Muscle layer of colon (tissue), 2 donors: Measurements from ENCODE around the gene CCSER1.

ENCODE experiments used
- H3K27ac ChIP-seq: one replicate; pipeline ENCODE4 v1.7.0; 2013; ENCODE audit warnings: low read depth, mild to moderate bottlenecking, low read length, moderate library complexity
- H3K27me3 ChIP-seq, 2 donors: one replicate each; pipeline ENCODE4 v1.7.0; 2013; ENCODE audit warnings: low read length in 2 of 2, mild to moderate bottlenecking in 2 of 2; ENCODE audit not compliant: insufficient read depth in 2 of 2, control insufficient read depth in 1 of 2
- H3K36me3 ChIP-seq: one replicate; pipeline ENCODE4 v1.7.0; 2013; ENCODE audit warnings: mild to moderate bottlenecking, low read length; ENCODE audit not compliant: insufficient read depth
- H3K4me1 ChIP-seq: one replicate; pipeline ENCODE4 v1.7.0; 2013; ENCODE audit warnings: mild to moderate bottlenecking, low read length; ENCODE audit not compliant: insufficient read depth
- H3K4me3 ChIP-seq, 2 donors: one replicate each; pipeline ENCODE4 v1.7.0; 2013; ENCODE audit warnings: low read length in 2 of 2, low read depth in 1 of 2, mild to moderate bottlenecking in 1 of 2, moderate library complexity in 1 of 2
- H3K9ac ChIP-seq: one replicate; pipeline ENCODE4 v1.7.0; 2013; ENCODE audit warnings: low read length
- H3K9me3 ChIP-seq: one replicate; pipeline ENCODE4 v1.7.0; 2013; ENCODE audit warnings: mild to moderate bottlenecking, low read length
- donor health status: abdominal sarcoma.
- donor health status: Adenocarcinoma of cecum.

CCSER1 gene

DNA sequence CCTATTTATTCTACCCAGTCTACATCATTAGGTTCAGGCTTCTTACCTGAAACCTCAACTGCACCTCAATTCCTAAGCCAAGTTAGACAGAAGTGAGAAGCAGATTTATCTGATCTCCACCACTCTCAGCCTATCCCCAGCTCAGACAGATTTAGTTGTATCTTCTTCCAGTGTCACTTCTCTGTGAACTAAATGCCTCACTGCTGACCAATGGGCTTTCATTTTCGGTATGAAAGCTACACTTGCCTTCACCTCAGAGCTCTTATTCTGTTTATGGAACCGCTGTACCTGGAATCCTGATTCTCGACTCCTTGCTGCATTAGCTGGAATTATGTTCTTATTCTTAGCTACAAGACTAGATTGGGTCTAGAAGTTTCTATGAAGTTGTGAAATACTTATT, 833.2 kb downstream of the CCSER1 start:
- Histone ChIP-seq H3K36me3 (no peaks in the 10 kb centered on the region), H3K9me3 (no peaks in the 10 kb centered on the region), H3K27me3 (no peaks in the 10 kb centered on the region), H3K27ac (no peak overlapping the region), H3K9ac (no peak overlapping the region), H3K4me3 (no peak overlapping the region), H3K4me1 (no peaks in the 10 kb centered on the region)

DNA sequence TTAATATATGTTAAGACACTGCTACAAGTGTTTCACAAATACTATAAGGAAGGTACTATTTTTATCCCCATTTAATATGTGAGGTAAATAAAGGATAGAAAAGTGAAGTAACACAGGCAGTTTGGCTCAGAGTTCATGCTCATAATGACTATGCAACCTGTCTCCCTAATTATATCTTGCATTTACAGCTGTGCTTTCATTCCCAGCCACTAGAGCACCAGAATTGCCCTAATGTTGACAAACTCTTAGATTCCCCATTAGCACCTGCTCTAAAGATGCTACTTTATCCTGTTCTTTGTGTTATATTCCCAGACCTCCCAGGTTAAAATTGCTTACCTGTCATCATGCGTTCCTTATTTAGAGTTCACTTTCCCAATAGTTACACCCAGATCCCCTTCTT, 833.6 kb downstream of the CCSER1 start:
- H3K9me3 ChIP-seq, result no peaks in the 10 kb centered on the region
- no peaks in the 10 kb centered on the region for H3K36me3 ChIP-seq
- no peak overlapping the region for H3K4me3 ChIP-seq
- no peak overlapping the region for H3K9ac ChIP-seq
- H3K27ac ChIP-seq, result no peak overlapping the region
- H3K4me1 ChIP-seq, result no peaks in the 10 kb centered on the region
- no peaks in the 10 kb centered on the region for H3K27me3 ChIP-seq

DNA sequence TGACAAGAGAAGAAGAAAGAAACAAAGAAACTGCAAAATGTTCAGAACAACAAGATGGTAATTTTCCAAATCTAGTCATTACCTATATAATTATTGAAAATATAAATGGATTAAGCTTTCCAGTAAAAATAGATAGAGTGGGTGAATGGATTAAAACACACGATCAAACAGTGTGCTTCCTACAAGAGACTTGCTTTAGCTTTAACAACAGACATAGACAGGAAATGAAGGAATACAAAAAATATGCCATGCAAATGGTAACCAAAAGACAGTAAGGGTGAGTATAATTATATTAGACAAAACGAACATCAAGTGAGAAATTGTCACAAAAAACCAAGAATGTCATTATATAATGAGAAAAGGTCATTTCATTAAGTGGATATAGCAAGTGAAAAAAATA, 842.8 kb downstream of the CCSER1 start:
- Histone ChIP-seq H3K4me3 (no peak overlapping the region), H3K9ac (no peak overlapping the region), H3K9me3 (no peaks in the 10 kb centered on the region), H3K27ac (no peak overlapping the region), H3K36me3 (no peaks in the 10 kb centered on the region), H3K4me1 (no peaks in the 10 kb centered on the region), H3K27me3 (no peaks in the 10 kb centered on the region)

GRCh38 chr4:90977726-90978125, 850.5 kb downstream of the CCSER1 start:
- H3K4me3 ChIP-seq, result no peak overlapping the region
- no peaks in the 10 kb centered on the region for H3K27me3 ChIP-seq
- no peaks in the 10 kb centered on the region for H3K4me1 ChIP-seq
- H3K9ac ChIP-seq, result no peak overlapping the region
- H3K36me3 ChIP-seq, result no peaks in the 10 kb centered on the region
- H3K9me3 ChIP-seq, result no peaks in the 10 kb centered on the region
- no peak overlapping the region for H3K27ac ChIP-seq

DNA sequence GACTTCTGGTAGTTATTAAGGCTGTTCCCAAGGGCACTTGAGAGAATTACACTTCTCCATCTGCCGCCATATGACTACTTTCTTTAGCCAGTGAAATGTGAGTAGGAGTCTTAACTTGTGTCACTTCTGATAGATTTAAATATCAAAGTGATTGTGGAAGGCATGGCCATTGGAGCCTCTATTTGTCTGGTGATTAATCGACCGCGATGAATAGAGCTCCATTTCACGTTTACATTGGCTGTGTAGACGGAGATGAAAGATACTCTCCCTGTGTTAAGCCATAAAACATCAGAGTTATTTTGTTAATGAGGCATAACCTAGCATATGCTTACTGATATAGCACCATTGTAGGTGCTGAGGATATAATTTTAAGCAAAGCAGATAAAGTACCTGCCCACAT, 852.4 kb downstream of the CCSER1 start:
- H3K27me3 ChIP-seq, result no peaks in the 10 kb centered on the region
- no peak overlapping the region for H3K4me3 ChIP-seq
- H3K9ac ChIP-seq, result no peak overlapping the region
- H3K4me1 ChIP-seq, result no peaks in the 10 kb centered on the region
- no peaks in the 10 kb centered on the region for H3K9me3 ChIP-seq
- H3K27ac ChIP-seq, result no peak overlapping the region
- no peaks in the 10 kb centered on the region for H3K36me3 ChIP-seq

- Histone ChIP-seq H3K9me3 (no peaks in the 10 kb centered on the region), H3K27ac (no peak overlapping the region), H3K9ac (no peak overlapping the region), H3K4me1 (no peaks in the 10 kb centered on the region), H3K36me3 (no peaks in the 10 kb centered on the region), H3K4me3 (no peak overlapping the region), H3K27me3 (no peaks in the 10 kb centered on the region)
Observed at GRCh38 chr4:90982813-90983212, 855.6 kb downstream of the CCSER1 start.

DNA sequence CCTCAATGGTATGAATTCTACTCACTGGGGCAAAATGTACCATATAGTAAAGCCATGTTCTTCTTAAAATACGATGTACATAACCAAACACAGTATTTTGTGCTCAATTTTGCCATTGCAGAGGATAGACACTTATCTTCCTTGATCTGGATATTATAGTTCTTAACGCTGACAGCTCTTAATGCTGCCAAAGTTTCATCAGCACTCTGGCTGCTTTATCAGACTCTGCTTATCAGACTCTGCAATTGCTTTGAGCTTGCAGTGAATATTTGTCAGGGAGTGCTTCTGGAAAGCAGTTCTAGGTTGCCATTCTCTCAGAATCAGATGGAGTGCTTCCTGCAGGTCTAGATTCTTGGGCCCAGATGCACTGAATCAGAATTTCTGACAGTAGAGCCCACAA, 863.1 kb downstream of the CCSER1 start:
- H3K9me3 ChIP-seq, result no peaks in the 10 kb centered on the region
- H3K4me3 ChIP-seq, result no peak overlapping the region
- peaks cover 8% of the 10 kb centered on the region for H3K4me1 ChIP-seq
- no peak overlapping the region for H3K27ac ChIP-seq
- H3K9ac ChIP-seq, result no peak overlapping the region
- no peaks in the 10 kb centered on the region for H3K27me3 ChIP-seq
- H3K36me3 ChIP-seq, result no peaks in the 10 kb centered on the region

DNA sequence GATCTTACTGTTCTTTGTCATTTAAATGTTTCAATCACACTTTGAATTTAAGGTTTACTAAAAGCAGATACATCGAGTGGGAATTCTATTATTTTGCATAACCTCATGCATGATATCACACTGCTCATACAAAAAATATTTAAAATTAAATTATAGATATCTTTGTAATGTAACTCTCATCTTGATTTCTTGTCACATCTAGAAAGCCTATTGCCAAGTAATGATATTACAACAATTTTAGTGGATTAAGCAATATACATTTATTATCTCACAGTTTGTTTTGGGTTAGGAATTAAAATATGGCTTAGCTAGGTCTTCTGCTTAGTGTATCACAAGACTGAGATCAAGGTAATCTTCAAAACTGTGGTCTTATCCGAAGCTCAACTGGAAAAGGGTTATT, 865.0 kb downstream of the CCSER1 start:
- H3K27me3 ChIP-seq, result no peaks in the 10 kb centered on the region
- no peak overlapping the region for H3K27ac ChIP-seq
- H3K36me3 ChIP-seq, result no peaks in the 10 kb centered on the region
- no peak overlapping the region for H3K4me3 ChIP-seq
- peaks cover 9% of the 10 kb centered on the region for H3K4me1 ChIP-seq
- H3K9me3 ChIP-seq, result no peaks in the 10 kb centered on the region
- H3K9ac ChIP-seq, result no peak overlapping the region

- peaks cover 9% of the 10 kb centered on the region for H3K4me1 ChIP-seq
- no peak overlapping the region for H3K9ac ChIP-seq
- H3K27ac ChIP-seq, result no peak overlapping the region
- no peaks in the 10 kb centered on the region for H3K27me3 ChIP-seq
- H3K36me3 ChIP-seq, result no peaks in the 10 kb centered on the region
- H3K4me3 ChIP-seq, result no peak overlapping the region
- H3K9me3 ChIP-seq, result no peaks in the 10 kb centered on the region
Observed at GRCh38 chr4:90994851-90995574, 867.8 kb downstream of the CCSER1 start.

DNA sequence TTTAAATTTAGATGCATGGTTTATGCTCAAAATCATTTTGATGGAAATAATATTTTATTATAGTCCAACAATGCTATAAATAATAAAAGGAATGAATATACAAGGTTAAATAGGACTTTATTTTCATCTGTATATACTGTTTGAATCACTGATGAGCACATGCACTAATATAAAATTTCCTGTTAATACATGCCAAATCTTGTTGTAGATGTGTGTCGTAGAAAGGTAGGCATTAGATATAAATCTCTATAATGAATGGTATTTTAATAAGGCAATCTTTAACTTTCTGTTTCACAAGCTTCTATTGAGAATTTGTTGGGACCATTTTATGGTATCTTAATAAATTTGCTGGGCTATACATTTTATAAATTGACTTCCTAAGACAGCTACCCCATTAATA, 868.8 kb downstream of the CCSER1 start:
- H3K4me3 ChIP-seq, result no peak overlapping the region
- H3K9me3 ChIP-seq, result no peaks in the 10 kb centered on the region
- no peak overlapping the region for H3K27ac ChIP-seq
- peaks cover 9% of the 10 kb centered on the region for H3K4me1 ChIP-seq
- no peaks in the 10 kb centered on the region for H3K27me3 ChIP-seq
- H3K9ac ChIP-seq, result no peak overlapping the region
- no peaks in the 10 kb centered on the region for H3K36me3 ChIP-seq

- Histone ChIP-seq H3K27ac (no peak overlapping the region), H3K36me3 (no peaks in the 10 kb centered on the region), H3K4me3 (no peak overlapping the region), H3K27me3 (no peaks in the 10 kb centered on the region), H3K9me3 (no peaks in the 10 kb centered on the region), H3K4me1 (peaks cover 9% of the 10 kb centered on the region), H3K9ac (no peak overlapping the region)
Observed at GRCh38 chr4:90996813-90997212, 869.6 kb downstream of the CCSER1 start.

GRCh38 chr4:91015861-91016260, 888.7 kb downstream of the CCSER1 start:
- Histone ChIP-seq H3K36me3 (no peaks in the 10 kb centered on the region), H3K9me3 (no peaks in the 10 kb centered on the region), H3K9ac (no peak overlapping the region), H3K27me3 (no peaks in the 10 kb centered on the region), H3K27ac (no peak overlapping the region), H3K4me3 (no peak overlapping the region), H3K4me1 (no peaks in the 10 kb centered on the region)
